WTC11 (cell line): Measurements from ENCODE around the gene TRAPPC4.

ENCODE experiments used
- CREM ChIP-seq: sonication (generic); formaldehyde crosslinking; IDR thresholded peaks from 2 replicates; pipeline ENCODE4 v1.8.1; 2022; ENCODE audit warnings: mild to moderate bottlenecking, missing genetic modification reagents, moderate library complexity
- CTCF ChIP-seq: fragments of 200-600 bp; IDR thresholded peaks from 2 replicates; pipeline ENCODE4 v1.8.0; 2022; ENCODE audit warnings: antibody characterized with exemption
- ETV6 ChIP-seq: sonication (generic); formaldehyde crosslinking; IDR thresholded peaks from 2 replicates; pipeline ENCODE4 v1.8.1; 2022; ENCODE audit warnings: mild to moderate bottlenecking, missing genetic modification reagents
- HMGXB4 ChIP-seq: sonication (generic); formaldehyde crosslinking; IDR thresholded peaks from 2 replicates; pipeline ENCODE4 v1.8.1; 2023; ENCODE audit warnings: mild to moderate bottlenecking, moderate library complexity, missing genetic modification reagents
- MXD4 ChIP-seq: fragments of 250-450 bp; sonication (Bioruptor Pico); IDR thresholded peaks from 2 replicates; pipeline ENCODE4 v1.8.0; 2021; ENCODE audit warnings: mild to moderate bottlenecking, moderate library complexity, borderline replicate concordance
- NFYB ChIP-seq: sonication (generic); formaldehyde crosslinking; conservative IDR thresholded peaks from 2 replicates; pipeline ENCODE4 v1.8.0; 2022; ENCODE audit warnings: low read depth, missing genetic modification reagents
- RELA ChIP-seq: sonication (generic); formaldehyde crosslinking; IDR thresholded peaks from 2 replicates; pipeline ENCODE4 v1.8.1; 2022; ENCODE audit warnings: missing genetic modification reagents, mild to moderate bottlenecking, borderline replicate concordance
- ZNF121 ChIP-seq: sonication (generic); formaldehyde crosslinking; IDR thresholded peaks from 2 replicates; pipeline ENCODE4 v1.8.0; 2023; ENCODE audit warnings: missing genetic modification reagents
- TF ChIP-seq, protein P1 (sequence below): sonication (generic); formaldehyde crosslinking; IDR thresholded peaks from 2 replicates; pipeline ENCODE4 v1.8.0; 2022; ENCODE audit warnings: mild to moderate bottlenecking, missing genetic modification reagents

DNA sequence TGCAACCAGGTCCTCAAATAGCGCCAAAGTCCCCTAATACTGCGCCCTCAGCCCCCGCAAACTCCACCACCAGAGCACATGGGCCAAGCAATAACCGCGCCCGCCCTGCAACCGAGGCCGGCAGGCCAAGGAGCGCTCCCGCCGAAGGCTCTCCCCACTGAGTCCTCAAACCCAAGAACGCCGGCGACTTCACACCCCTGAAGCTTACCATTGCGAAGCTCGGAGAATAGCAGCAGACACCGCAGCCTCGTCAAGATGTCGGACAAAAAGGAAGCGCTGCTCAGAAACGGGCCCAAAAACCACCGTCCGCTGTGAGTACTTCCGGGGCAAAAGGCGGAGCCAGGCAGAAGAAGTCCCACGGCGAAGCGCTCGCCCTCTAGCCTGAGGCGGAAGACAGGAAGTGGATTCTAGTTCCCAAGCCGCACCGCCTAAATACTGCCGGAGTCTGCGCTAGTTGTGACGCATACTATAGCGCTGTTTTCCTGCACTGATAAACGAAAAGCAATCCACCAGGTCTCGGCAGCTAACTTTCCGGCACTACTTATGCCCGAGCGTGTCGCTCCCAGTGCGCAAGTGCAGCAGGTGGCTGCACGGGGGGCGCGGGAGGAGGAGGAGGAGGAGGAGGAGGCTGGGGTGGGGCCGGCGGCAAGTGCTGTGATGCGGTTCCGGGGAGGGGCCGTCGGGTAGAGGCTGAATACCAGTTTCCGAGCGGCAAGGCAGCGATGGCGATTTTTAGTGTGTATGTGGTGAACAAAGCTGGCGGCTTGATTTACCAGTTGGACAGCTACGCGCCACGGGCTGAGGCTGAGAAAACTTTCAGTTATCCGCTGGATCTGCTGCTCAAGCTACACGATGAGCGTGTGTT lies at the start of gene TRAPPC4, which contains the start of gene RPS25:
- TF ChIP-seq, protein P1, sequence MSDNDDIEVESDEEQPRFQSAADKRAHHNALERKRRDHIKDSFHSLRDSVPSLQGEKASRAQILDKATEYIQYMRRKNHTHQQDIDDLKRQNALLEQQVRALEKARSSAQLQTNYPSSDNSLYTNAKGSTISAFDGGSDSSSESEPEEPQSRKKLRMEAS, result peak; percentile 90
- TF ChIP-seq CTCF (no peak), HMGXB4 (CRISPR knock-in tag) (no peak; the same call in 1 of the 2 replicates), ZNF121 (CRISPR knock-in tag) (peak; percentile 58; the same call in 1 of the 2 replicates), NFYB (CRISPR knock-in tag) (no peak), MXD4 (CRISPR knock-in tag) (no peak), CREM (CRISPR knock-in tag) (peak; percentile 78; the same call in 1 of the 2 replicates), RELA (CRISPR knock-in tag) (0 out of 2 replicates have a peak, but pooled peaks have one; percentile 36), ETV6 (peak; percentile 32; the same call in 1 of the 2 replicates)
